HCT116 (cell line): ENCODE results near the gene SOST.

Experiments
- CBX3 ChIP-seq: IDR thresholded peaks from 2 replicates; pipeline ENCODE4 v1.6.1; 2012; ENCODE audit warnings: low read depth
- EZH2 ChIP-seq: fragments of 200-600 bp; sonication (generic); IDR thresholded peaks from 2 replicates; pipeline ENCODE4 v1.6.1; 2017; ENCODE audit warnings: antibody characterized with exemption, mixed run types
- POLR2A ChIP-seq: IDR thresholded peaks from 2 replicates; pipeline ENCODE4 v1.7.0; 2011; ENCODE audit warnings: borderline replicate concordance; ENCODE audit not compliant: insufficient read depth, insufficient read length; ENCODE audit errors: extremely low read depth
- POLR2AphosphoS5 ChIP-seq: IDR thresholded peaks from 2 replicates; pipeline ENCODE4 v1.6.1; 2011; ENCODE audit warnings: mild to moderate bottlenecking, low read depth, low read length, moderate library complexity
- RAD21 ChIP-seq: IDR thresholded peaks from 2 replicates; pipeline ENCODE4 v1.6.1; 2012; ENCODE audit warnings: low read depth, mild to moderate bottlenecking
- ZNF274 ChIP-seq: fragments of 200-500 bp; sonication (Bioruptor generic); IDR thresholded peaks from 2 replicates; pipeline ENCODE4 v1.6.1; 2014; ENCODE audit warnings: mild to moderate bottlenecking, low read depth, low read length, inconsistent platforms
- TF ChIP-seq, protein P1 (sequence below), 3 experiments: fragments of 200-600 bp in 1 of 3; sonication (generic) in 1 of 3; IDR thresholded peaks in 2 of 3; conservative IDR thresholded peaks in 1 of 3; 2 replicates each; pipeline ENCODE4 v1.5.1; 2012 to 2017; ENCODE audit warnings: low read depth in 2 of 3, low read length in 2 of 3, antibody characterized with exemption in 1 of 3, borderline replicate concordance in 1 of 3, control low read depth in 1 of 3, mild to moderate bottlenecking in 1 of 3, mixed read lengths in 1 of 3, mixed run types in 1 of 3, moderate library complexity in 1 of 3; ENCODE audit not compliant: insufficient read depth in 1 of 3
- TF ChIP-seq, protein P2 (sequence below): IDR thresholded peaks from 2 replicates; pipeline ENCODE4 v1.6.1; 2012
- TF ChIP-seq, protein P3 (sequence below): IDR thresholded peaks from 2 replicates; pipeline ENCODE4 v1.6.1; 2011; ENCODE audit warnings: mild to moderate bottlenecking, low read length, moderate library complexity; ENCODE audit not compliant: insufficient replicate concordance; ENCODE audit errors: extremely low read depth
- TF ChIP-seq, protein P4 (sequence below): IDR thresholded peaks from 2 replicates; pipeline ENCODE4 v1.6.1; 2012; ENCODE audit warnings: low read depth
- TF ChIP-seq, protein P5 (sequence below): IDR thresholded peaks from 2 replicates; pipeline ENCODE4 v1.6.1; 2012

DNA sequence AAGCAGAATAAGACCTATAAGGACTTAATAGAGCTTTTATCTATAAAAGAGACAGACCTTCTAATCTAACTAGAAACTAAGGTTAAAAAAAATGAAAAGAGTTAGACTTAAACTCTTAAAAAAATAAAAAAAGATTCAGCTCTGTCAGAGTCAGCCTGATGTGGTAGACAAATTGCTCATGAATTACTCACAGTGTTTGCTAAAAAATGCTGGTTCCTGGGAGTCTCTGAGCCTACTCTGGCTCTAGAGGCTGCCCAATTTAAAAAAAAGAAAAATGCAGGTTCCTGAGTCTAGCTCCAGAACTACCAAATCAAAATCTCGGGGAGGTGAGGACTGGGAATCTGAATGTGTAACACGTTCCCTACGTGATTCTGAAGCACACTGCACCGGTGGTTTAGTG lies 18.1 kb downstream of the SOST start:
- TF ChIP-seq, protein P1, sequence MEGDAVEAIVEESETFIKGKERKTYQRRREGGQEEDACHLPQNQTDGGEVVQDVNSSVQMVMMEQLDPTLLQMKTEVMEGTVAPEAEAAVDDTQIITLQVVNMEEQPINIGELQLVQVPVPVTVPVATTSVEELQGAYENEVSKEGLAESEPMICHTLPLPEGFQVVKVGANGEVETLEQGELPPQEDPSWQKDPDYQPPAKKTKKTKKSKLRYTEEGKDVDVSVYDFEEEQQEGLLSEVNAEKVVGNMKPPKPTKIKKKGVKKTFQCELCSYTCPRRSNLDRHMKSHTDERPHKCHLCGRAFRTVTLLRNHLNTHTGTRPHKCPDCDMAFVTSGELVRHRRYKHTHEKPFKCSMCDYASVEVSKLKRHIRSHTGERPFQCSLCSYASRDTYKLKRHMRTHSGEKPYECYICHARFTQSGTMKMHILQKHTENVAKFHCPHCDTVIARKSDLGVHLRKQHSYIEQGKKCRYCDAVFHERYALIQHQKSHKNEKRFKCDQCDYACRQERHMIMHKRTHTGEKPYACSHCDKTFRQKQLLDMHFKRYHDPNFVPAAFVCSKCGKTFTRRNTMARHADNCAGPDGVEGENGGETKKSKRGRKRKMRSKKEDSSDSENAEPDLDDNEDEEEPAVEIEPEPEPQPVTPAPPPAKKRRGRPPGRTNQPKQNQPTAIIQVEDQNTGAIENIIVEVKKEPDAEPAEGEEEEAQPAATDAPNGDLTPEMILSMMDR (IDR thresholded peaks at IDR 0.05 in 2 of 3, conservative IDR thresholded peaks at IDR 0.05 in 1 of 3; ENCODE audit: borderline replicate concordance in 1 of 3, insufficient read depth in 1 of 3, low read depth in 2 of 3, low read length in 2 of 3) = no peak
- TF ChIP-seq POLR2A (no peak), ZNF274 (no peak), EZH2 (no peak), CBX3 (no peak), RAD21 (no peak), POLR2AphosphoS5 (no peak)
- TF ChIP-seq, protein P2, sequence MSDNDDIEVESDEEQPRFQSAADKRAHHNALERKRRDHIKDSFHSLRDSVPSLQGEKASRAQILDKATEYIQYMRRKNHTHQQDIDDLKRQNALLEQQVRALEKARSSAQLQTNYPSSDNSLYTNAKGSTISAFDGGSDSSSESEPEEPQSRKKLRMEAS = no peak
- TF ChIP-seq, protein P3, sequence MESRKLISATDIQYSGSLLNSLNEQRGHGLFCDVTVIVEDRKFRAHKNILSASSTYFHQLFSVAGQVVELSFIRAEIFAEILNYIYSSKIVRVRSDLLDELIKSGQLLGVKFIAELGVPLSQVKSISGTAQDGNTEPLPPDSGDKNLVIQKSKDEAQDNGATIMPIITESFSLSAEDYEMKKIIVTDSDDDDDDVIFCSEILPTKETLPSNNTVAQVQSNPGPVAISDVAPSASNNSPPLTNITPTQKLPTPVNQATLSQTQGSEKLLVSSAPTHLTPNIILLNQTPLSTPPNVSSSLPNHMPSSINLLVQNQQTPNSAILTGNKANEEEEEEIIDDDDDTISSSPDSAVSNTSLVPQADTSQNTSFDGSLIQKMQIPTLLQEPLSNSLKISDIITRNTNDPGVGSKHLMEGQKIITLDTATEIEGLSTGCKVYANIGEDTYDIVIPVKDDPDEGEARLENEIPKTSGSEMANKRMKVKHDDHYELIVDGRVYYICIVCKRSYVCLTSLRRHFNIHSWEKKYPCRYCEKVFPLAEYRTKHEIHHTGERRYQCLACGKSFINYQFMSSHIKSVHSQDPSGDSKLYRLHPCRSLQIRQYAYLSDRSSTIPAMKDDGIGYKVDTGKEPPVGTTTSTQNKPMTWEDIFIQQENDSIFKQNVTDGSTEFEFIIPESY = no peak
- TF ChIP-seq, protein P4, sequence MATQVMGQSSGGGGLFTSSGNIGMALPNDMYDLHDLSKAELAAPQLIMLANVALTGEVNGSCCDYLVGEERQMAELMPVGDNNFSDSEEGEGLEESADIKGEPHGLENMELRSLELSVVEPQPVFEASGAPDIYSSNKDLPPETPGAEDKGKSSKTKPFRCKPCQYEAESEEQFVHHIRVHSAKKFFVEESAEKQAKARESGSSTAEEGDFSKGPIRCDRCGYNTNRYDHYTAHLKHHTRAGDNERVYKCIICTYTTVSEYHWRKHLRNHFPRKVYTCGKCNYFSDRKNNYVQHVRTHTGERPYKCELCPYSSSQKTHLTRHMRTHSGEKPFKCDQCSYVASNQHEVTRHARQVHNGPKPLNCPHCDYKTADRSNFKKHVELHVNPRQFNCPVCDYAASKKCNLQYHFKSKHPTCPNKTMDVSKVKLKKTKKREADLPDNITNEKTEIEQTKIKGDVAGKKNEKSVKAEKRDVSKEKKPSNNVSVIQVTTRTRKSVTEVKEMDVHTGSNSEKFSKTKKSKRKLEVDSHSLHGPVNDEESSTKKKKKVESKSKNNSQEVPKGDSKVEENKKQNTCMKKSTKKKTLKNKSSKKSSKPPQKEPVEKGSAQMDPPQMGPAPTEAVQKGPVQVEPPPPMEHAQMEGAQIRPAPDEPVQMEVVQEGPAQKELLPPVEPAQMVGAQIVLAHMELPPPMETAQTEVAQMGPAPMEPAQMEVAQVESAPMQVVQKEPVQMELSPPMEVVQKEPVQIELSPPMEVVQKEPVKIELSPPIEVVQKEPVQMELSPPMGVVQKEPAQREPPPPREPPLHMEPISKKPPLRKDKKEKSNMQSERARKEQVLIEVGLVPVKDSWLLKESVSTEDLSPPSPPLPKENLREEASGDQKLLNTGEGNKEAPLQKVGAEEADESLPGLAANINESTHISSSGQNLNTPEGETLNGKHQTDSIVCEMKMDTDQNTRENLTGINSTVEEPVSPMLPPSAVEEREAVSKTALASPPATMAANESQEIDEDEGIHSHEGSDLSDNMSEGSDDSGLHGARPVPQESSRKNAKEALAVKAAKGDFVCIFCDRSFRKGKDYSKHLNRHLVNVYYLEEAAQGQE = no peak
- TF ChIP-seq, protein P5, sequence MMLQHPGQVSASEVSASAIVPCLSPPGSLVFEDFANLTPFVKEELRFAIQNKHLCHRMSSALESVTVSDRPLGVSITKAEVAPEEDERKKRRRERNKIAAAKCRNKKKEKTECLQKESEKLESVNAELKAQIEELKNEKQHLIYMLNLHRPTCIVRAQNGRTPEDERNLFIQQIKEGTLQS = no peak
